ENCODE data around the gene ANKRD27.
"Not testable (repeated sequence)": the region's sequence is repeated elsewhere in the genome, so short reads cannot be mapped to it uniquely, and the experiment has no call there.

Gene ANKRD27

DNA sequence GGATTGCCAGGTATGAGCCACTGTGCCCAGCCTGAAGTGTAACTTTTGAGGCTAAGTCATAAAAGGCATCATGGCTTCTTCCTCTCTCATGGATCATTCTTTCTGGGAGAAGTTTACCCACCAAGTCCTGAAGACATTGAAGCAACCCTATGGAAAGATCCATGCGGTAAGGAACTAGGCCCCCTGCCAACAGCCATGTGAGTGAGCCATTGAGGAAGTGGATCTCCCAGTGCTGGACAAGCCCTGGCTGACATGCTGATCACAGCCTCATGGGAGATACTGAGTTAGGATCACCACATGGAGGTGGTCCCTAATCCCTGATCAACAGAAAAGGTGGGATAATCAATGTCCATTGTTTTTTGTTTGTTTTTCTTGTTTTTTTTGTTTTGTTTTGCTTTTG lies 13.3 kb upstream of the ANKRD27 start:
- no peak for ATAC-seq

DNA sequence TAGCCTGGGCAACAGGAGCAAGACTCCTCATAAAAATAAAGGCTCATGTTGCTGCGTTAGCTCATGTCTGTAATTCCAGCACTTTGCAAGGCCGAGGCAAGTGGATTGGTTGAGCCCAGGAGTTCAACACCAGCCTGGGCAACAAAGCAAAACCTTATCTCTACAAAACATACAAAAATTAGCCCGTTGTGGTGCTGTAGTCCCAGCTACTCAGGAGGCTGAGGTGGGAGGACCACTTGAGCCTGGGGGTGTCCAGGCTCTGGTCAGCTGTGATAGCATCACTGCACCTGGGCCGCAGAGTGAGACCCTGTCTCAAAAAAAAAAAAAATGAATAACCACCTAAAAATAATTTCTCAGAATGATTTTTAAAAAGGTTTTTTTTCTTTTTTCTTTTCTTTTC lies 12.7 kb upstream of the ANKRD27 start:
- no peak for ATAC-seq

- ATAC-seq: no peak
Observed at GRCh38 chr19:32686847-32687475, 12.0 kb upstream of the ANKRD27 start.

- no peak for ATAC-seq
Observed at GRCh38 chr19:32682317-32682716, 7.3 kb upstream of the ANKRD27 start.

GRCh38 chr19:32680986-32681385 lies 6.0 kb upstream of the ANKRD27 start:
- ATAC-seq: no peak

DNA sequence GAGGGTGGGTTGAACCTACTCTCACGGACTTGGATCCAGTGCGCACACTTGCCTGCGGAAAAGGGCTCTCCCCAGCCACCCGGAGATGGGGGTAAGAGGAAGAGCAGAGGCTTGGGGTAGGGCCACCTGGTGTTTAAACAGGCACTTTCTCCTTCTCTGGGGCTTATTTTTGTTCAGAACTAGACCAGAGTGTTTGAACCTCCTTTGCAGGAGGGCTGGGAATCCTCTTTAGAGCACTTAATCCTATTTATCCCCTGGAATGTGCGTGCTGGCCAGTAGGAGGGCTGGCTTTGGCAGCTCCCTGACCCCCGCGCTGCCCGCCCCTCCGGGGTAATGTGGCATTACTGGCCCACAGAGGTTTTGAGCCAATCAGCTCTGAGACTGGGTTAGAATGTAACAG lies 2.7 kb upstream of the ANKRD27 start:
- ATAC-seq: no peak

DNA sequence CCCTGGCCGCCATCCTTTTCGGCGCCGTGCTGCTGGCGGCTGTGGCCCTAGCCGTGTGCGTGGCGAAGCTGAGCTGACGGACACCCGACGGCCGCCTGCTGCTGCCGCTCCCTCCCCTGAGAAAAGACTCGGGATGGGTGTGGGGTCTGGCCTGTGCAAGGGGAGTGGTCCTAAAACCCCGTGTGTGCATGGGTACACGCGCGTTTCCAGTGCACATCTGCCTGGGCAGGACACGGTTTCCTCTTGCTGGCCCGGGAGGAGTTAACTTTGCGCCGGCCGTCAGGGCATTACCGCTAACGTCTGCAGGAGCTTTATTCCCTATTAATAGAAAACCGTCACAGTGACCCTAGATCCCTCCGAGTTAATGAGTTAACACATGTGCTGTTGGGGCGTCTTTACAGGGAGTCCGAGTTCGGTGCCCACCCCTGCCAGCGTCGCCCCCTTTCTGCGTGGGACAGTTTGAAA lies 1.9 kb upstream of the ANKRD27 start:
- ATAC-seq: no peak

- ATAC-seq: no peak
Observed at GRCh38 chr19:32676186-32676894, 1.4 kb upstream of the ANKRD27 start.

GRCh38 chr19:32675720-32676185 lies 773 bp upstream of the ANKRD27 start, which contains the start of gene RGS9BP:
RGS9BP (plus strand) TSS chr19:32675848; CDS start chr19:32676264, 416 bp downstream.
- peak; percentile 40 to 46 for ATAC-seq

DNA sequence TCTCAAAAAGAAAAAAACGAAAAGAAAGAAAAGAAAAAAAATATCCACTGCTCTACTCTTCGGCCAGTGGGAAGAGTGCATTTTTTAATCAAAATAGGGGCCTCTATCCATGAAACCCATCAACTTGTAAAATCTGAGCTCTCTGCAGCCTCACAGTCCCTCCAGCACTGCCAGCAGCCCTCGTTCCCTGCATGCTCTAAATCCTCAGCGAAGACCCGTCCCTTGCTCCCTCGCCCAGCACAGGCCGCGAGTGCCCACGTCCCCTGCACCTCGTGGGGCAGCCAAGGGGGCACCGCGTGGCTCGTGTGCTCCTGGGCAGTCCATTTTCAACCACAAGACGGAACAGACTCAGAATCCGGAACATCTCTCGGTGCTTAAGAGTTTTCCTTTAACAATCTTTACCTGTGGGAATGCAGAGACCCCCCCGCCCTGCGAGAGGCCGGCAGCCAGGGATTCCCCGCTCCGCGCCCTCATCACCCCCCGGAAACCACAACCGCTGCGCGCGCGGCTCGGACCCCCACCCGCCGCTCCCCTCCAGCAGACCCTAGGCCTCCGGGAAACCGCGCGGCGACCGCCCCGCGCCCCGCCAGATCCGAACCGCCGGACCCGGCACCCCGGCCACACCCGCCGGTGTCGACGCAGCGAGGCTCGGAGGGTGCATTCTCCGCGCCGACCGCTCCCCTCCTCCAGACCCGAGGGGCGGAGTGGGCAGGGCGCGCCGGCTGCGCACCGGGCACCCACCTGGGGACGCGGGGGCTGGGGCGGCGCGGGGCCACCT lies 638 bp downstream of the ANKRD27 start:
- no peak for ATAC-seq

- ATAC-seq: no peak
Observed at GRCh38 chr19:32673573-32673972, 1.4 kb downstream of the ANKRD27 start.

DNA sequence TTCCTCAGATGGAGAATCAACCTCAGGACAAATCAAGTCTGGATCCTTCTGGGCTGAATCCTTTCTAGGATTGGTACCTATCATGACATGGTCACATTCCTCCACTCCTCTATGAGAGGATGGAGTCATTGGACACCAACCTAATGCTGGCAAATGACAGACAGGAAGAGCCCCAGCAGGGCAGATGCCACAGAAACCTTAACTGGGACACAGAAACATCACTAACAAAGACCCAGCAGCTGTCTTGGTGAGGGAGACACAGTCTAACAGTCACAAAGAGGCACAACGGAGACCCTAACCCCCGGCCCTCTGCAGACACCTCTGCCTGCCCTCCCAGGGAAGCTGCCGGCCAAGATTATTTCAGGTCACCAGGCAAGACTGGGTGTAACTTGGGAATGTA lies 2.1 kb downstream of the ANKRD27 start:
- ATAC-seq: no peak

- ATAC-seq: no peak
Observed at GRCh38 chr19:32671883-32672593, 2.9 kb downstream of the ANKRD27 start.

DNA sequence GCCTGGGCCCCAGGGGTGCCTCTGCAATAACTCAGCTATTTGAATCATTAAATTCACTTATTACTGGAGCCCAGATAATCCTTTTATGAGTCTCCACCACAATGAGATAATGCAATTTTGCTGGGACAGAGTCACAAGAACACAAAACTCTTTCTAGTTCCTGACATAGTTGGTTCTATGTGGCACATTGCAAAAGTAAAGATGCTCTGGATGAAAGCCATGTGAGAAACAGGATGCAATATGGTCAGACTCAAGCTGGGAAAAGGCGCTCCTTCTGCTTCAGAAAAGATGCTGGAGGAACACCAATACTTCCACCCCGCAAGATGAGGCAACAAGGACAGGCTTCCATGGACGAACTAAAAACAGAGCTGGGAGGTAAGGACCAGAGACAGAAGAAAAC lies 5.7 kb downstream of the ANKRD27 start:
- no peak for ATAC-seq

DNA sequence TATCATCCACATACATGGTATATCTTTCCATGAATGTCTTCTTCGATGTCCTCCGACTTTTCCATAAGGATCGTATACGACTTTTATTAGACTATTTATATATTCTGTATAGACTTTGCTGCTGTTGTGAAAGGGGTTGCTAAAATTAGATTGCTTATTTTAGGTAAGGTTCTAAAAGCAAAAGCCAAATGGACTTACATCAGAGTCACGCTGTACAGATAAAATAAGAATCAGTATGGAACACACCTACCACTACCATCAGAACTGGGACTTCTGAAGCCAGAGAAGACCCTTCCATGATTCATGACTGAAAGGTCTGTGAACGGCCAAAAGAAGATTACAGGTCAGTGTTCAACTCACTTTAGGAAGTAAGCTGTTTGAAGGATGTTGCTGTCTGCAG lies 8.9 kb downstream of the ANKRD27 start:
- ATAC-seq: no peak

- no peak for ATAC-seq
Observed at GRCh38 chr19:32662186-32662585, 12.8 kb downstream of the ANKRD27 start.

DNA sequence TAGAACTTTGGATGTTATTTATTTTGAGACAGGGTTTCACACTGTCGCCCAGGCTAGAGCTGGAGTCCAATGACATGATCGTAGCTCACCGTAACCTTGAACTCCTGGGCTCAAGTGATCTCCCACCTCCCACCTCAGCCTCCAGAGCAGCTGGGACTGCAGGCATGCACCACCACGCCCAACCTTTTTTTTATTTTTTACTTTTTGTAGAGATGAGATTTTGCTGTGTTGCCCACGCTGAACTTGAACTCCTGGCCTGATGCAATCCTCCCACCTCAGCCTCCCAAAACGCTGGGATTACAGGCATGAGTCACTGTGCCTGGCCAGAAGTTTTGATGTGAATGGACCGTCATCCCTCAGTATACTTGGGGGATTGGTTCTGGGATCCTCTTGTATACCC lies 13.7 kb downstream of the ANKRD27 start:
- no peak for ATAC-seq

GRCh38 chr19:32658527-32658926 lies 16.5 kb downstream of the ANKRD27 start:
- ATAC-seq: no peak

- no peak for ATAC-seq
Observed at GRCh38 chr19:32658075-32658474, 16.9 kb downstream of the ANKRD27 start.

- ATAC-seq: not testable (repeated sequence)
Observed at GRCh38 chr19:32656379-32656778, 18.6 kb downstream of the ANKRD27 start.

GRCh38 chr19:32653599-32653915 lies 21.4 kb downstream of the ANKRD27 start:
- ATAC-seq: no peak

DNA sequence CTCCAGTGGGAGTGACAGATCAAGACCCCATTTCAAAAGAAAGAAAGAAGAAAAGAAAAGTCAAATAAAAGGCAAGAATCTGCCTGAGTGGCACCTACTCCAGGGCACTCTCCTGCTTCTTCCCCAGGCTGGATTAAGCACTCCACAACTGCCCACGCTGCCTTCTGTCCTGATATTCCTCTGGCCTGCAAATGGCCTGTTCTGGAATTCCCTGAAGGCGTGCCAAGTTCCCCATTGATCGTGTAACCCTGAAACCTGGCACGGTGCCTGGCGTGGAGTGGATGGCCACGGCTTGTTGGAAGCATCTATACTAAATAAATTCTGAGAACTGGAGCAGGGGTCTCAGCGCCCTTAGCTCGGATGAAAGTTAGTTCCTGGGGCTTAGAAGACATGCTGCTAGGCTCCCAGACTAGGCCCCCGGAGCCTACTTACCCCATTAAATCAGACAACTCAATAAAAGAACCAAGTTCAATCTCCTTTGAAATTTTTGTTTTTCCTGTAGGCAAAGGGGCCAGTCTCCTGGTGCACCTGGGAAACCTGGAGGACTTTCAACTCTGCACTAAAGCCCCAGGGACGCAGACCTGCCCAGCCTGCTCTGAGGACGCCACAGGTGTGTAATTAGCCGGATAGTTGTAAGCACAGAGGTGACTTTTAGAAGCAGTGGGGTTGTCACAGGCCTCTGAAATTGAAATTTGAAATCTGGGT lies 21.9 kb downstream of the ANKRD27 start:
- no peak for ATAC-seq
